WTC11 (cell line): ENCODE data around the gene SMOC2. TPM values are rescaled to one million over a fixed set of nuclear protein-coding genes. Genes with fewer than 3 reads are reported as not detected.

ENCODE experiments used
- ATAC-seq: fragments of 200-7000 bp; cut with Tn5 transposase; 2 replicates; pipeline ENCODE4 v1.10.0; 2021; ENCODE audit warnings: mild to moderate bottlenecking, moderate library complexity
- CTCF ChIA-PET: fragments of 300-600 bp; sonication (Branson Sonifier 250); formaldehyde crosslinking; loops from one replicate; lab custom pipeline; 2021; ENCODE audit warnings: antibody characterized with exemption; lab: Charles Lee
- POLR2A ChIA-PET: fragments of 350-600 bp; sonication (Branson Sonifier 250); formaldehyde crosslinking; loops from one replicate; lab custom pipeline; 2021; ENCODE audit warnings: antibody characterized with exemption; lab: Charles Lee
- DNase-seq: peaks from one replicate; pipeline ENCODE4 v3.0.0; 2021; ENCODE audit warnings: low spot score
- H3K27ac Mint-ChIP-seq: 2 replicates; pipeline ENCODE4 v1.8.0; 2021; ENCODE audit warnings: mixed read lengths
- H3K27me3 Mint-ChIP-seq: 2 replicates; pipeline ENCODE4 v1.8.0; 2021; ENCODE audit warnings: low read depth, mild to moderate bottlenecking, moderate library complexity, mixed read lengths
- H3K36me3 Mint-ChIP-seq: 2 replicates; pipeline ENCODE4 v1.8.0; 2021; ENCODE audit warnings: mixed read lengths
- H3K4me1 Mint-ChIP-seq: 2 replicates; pipeline ENCODE4 v1.8.0; 2022; ENCODE audit warnings: mixed read lengths
- H3K4me3 Mint-ChIP-seq: 2 replicates; pipeline ENCODE4 v1.8.0; 2021; ENCODE audit warnings: mild to moderate bottlenecking, moderate library complexity, mixed read lengths
- H3K9me3 Mint-ChIP-seq: 2 replicates; pipeline ENCODE4 v1.8.0; 2021; ENCODE audit warnings: mixed read lengths
- CBFB ChIP-seq: sonication (generic); formaldehyde crosslinking; IDR thresholded peaks from 2 replicates; pipeline ENCODE4 v1.8.1; 2022; ENCODE audit warnings: mild to moderate bottlenecking, low read depth, missing genetic modification reagents
- CREB1 ChIP-seq: sonication (generic); formaldehyde crosslinking; IDR thresholded peaks from 2 replicates; pipeline ENCODE4 v1.8.0; 2023; ENCODE audit warnings: mild to moderate bottlenecking, missing genetic modification reagents
- JUN ChIP-seq: sonication (generic); formaldehyde crosslinking; IDR thresholded peaks from 2 replicates; pipeline ENCODE4 v1.8.0; 2023; ENCODE audit warnings: mild to moderate bottlenecking, missing genetic modification reagents
- NR1H2 ChIP-seq: sonication (generic); formaldehyde crosslinking; IDR thresholded peaks from 2 replicates; pipeline ENCODE4 v1.9.0; 2021; ENCODE audit warnings: mild to moderate bottlenecking, moderate library complexity, missing genetic modification reagents
- NR3C1 ChIP-seq: sonication (generic); formaldehyde crosslinking; conservative IDR thresholded peaks from 2 replicates; pipeline ENCODE4 v1.8.1; 2023; ENCODE audit warnings: low read depth, mild to moderate bottlenecking, missing genetic modification reagents
- PRRX2 ChIP-seq: fragments of 250-450 bp; sonication (Bioruptor Pico); IDR thresholded peaks from 2 replicates; pipeline ENCODE4 v1.8.0; 2021; ENCODE audit warnings: mild to moderate bottlenecking
- RORB ChIP-seq: fragments of 250-450 bp; sonication (Bioruptor Pico); IDR thresholded peaks from 2 replicates; pipeline ENCODE4 v1.9.0; 2021; ENCODE audit warnings: mild to moderate bottlenecking
- SMAD3 ChIP-seq: sonication (generic); formaldehyde crosslinking; IDR thresholded peaks from 2 replicates; pipeline ENCODE4 v1.8.0; 2022; ENCODE audit warnings: missing genetic modification reagents, mild to moderate bottlenecking, borderline replicate concordance
- ZNF232 ChIP-seq: sonication (generic); formaldehyde crosslinking; IDR thresholded peaks from 2 replicates; pipeline ENCODE4 v1.8.0; 2022; ENCODE audit warnings: mild to moderate bottlenecking, missing genetic modification reagents
- total RNA-seq: library from RNA; stranded (reverse); gene quantifications from 3 replicates; pipeline ENCODE4 v1.2.3, GENCODE V29; 2021
- TF ChIP-seq, protein P1 (sequence below): sonication (generic); formaldehyde crosslinking; IDR thresholded peaks from 2 replicates; pipeline ENCODE4 v1.8.0; 2023; ENCODE audit warnings: missing genetic modification reagents
- TF ChIP-seq, protein P2 (sequence below): fragments of 250-450 bp; sonication (Bioruptor Pico); IDR thresholded peaks from 2 replicates; pipeline ENCODE4 v1.9.0; 2021; ENCODE audit warnings: moderate library complexity, mild to moderate bottlenecking, inconsistent platforms, borderline replicate concordance
- TF ChIP-seq, protein P3 (sequence below): sonication (generic); formaldehyde crosslinking; IDR thresholded peaks from 2 replicates; pipeline ENCODE4 v1.8.0; 2022; ENCODE audit warnings: missing genetic modification reagents
- TF ChIP-seq, protein P4 (sequence below): sonication (generic); formaldehyde crosslinking; IDR thresholded peaks from 2 replicates; pipeline ENCODE4 v1.8.1; 2023; ENCODE audit warnings: mild to moderate bottlenecking, missing genetic modification reagents, borderline replicate concordance
- TF ChIP-seq, protein P5 (sequence below): sonication (generic); formaldehyde crosslinking; IDR thresholded peaks from 2 replicates; pipeline ENCODE4 v1.8.1; 2022; ENCODE audit warnings: mild to moderate bottlenecking, moderate library complexity, missing genetic modification reagents

The SMOC2 gene
- total RNA-seq, 1 experiment from 2014 or later = 3.9 TPM

DNA sequence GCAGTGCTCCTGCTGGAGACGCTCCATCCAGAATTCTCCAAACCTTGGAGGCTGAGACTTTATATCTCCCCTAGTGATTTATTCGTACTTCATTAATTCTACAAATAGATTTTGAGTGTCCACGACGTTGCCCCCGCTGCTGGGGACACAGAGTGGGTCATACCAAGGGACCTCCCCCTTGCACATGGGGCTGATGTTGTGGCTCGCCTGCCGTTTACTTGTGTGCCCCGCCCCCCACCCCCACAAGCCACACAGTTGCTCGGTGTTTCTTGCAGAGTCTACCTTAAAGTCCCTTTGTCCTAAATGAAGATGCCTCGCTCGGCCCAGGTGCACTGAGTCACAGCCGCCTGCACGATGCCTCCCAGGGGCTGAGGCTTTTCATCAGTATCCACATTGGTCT is 20.3 kb upstream of the SMOC2 start:
- no peak overlapping the region for H3K27ac Mint-ChIP-seq
- no peaks in the 10 kb centered on the region for H3K9me3 Mint-ChIP-seq
- DNase-seq (no peak), ATAC-seq (no peak)
- ChIA-PET POLR2A (no interaction called here), CTCF (no interaction called here)
- peaks cover 23% of the 10 kb centered on the region for H3K4me1 Mint-ChIP-seq
- H3K4me3 Mint-ChIP-seq = no peak overlapping the region
- H3K27me3 Mint-ChIP-seq = no peaks in the 10 kb centered on the region
- no peaks in the 10 kb centered on the region for H3K36me3 Mint-ChIP-seq
- TF ChIP-seq, protein P1, sequence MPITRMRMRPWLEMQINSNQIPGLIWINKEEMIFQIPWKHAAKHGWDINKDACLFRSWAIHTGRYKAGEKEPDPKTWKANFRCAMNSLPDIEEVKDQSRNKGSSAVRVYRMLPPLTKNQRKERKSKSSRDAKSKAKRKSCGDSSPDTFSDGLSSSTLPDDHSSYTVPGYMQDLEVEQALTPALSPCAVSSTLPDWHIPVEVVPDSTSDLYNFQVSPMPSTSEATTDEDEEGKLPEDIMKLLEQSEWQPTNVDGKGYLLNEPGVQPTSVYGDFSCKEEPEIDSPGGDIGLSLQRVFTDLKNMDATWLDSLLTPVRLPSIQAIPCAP (CRISPR knock-in tag) = no peak

DNA sequence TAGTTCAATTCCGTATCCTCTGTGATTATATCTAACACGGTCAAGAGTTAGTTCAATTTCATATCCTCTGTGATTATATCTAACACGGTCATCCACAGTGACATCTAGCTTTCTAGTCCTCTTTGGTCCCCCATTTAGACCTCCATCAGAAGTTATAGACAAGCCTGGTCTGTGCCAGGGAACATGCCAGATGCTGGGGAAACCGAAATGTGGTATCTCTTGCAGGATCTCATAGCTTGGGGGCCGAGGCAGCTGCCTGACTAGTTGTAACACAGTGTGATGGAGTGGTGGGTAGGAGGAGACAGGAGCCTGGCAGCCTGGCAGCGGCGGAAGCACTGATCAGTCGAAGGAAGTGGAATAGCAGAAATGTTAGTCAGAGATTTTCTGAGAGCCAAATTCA is 13.8 kb upstream of the SMOC2 start:
- no peak for ATAC-seq
- no peaks in the 10 kb centered on the region for H3K9me3 Mint-ChIP-seq

DNA sequence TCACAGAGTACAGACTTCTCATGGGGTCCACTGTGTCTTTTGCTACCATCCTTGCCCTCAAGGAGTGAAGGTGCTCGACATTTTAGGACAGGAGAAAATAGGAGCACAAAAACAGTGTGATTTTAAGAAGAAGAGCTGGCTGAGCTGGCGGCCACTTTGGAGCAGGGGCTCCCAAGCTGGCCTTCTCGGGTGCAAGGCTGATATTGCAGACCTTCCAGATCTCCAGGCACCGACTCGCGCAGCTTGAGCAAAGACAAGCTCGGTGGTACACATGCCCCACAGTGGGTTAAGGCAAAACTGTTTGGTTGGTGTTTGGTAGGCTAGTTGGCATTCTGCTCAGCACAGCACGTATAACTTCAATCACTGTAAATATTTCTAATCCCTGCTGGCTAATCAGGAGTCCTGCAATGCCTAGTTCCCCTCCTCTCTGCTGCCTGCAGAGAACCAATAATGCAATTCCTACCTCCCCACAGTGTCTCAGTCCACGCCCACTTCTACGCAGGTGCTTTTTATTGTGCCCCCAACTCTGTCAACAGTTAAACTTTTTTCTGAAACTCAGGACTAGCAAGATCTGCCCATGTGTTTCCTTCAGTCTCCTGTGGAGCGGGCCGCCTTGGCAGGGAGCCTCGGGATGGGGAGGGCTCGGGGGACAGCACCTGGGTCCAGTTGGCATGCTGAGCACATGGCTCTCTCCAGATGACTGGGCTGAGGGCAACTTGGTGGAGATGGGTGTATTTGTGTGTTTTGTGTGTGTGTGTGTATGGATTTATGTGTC is 12.7 kb upstream of the SMOC2 start:
- Mint-ChIP-seq H3K9me3 (no peaks in the 10 kb centered on the region), H3K4me1 (peaks cover 7% of the 10 kb centered on the region), H3K27ac (no peak overlapping the region), H3K27me3 (no peaks in the 10 kb centered on the region; the same call in 1 of the 2 replicates), H3K36me3 (no peaks in the 10 kb centered on the region), H3K4me3 (no peak overlapping the region)
- ChIA-PET CTCF (interaction anchor here (1.1 to 1.3 kb wide), 2 partner anchors 11 to 12 kb away, joined by 3 read pairs; no protein-coding TSS in a partner anchor), POLR2A (no interaction called here)
- peak; percentile 50 for ATAC-seq
- DNase-seq = no peak
- TF ChIP-seq, protein P2, sequence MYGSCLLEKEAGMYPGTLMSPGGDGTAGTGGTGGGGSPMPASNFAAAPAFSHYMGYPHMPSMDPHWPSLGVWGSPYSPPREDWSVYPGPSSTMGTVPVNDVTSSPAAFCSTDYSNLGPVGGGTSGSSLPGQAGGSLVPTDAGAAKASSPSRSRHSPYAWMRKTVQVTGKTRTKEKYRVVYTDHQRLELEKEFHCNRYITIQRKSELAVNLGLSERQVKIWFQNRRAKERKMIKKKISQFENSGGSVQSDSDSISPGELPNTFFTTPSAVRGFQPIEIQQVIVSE (CRISPR knock-in tag) = no peak
- no peak for TF ChIP-seq CREB1 (CRISPR knock-in tag)
- TF ChIP-seq, protein P3, sequence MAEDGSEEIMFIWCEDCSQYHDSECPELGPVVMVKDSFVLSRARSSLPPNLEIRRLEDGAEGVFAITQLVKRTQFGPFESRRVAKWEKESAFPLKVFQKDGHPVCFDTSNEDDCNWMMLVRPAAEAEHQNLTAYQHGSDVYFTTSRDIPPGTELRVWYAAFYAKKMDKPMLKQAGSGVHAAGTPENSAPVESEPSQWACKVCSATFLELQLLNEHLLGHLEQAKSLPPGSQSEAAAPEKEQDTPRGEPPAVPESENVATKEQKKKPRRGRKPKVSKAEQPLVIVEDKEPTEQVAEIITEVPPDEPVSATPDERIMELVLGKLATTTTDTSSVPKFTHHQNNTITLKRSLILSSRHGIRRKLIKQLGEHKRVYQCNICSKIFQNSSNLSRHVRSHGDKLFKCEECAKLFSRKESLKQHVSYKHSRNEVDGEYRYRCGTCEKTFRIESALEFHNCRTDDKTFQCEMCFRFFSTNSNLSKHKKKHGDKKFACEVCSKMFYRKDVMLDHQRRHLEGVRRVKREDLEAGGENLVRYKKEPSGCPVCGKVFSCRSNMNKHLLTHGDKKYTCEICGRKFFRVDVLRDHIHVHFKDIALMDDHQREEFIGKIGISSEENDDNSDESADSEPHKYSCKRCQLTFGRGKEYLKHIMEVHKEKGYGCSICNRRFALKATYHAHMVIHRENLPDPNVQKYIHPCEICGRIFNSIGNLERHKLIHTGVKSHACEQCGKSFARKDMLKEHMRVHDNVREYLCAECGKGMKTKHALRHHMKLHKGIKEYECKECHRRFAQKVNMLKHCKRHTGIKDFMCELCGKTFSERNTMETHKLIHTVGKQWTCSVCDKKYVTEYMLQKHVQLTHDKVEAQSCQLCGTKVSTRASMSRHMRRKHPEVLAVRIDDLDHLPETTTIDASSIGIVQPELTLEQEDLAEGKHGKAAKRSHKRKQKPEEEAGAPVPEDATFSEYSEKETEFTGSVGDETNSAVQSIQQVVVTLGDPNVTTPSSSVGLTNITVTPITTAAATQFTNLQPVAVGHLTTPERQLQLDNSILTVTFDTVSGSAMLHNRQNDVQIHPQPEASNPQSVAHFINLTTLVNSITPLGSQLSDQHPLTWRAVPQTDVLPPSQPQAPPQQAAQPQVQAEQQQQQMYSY = no peak
- no peak for TF ChIP-seq RORB (CRISPR knock-in tag)
- no peak for TF ChIP-seq NR1H2 (CRISPR knock-in tag)
- no peak for TF ChIP-seq CBFB (CRISPR knock-in tag)
- TF ChIP-seq, protein P4, sequence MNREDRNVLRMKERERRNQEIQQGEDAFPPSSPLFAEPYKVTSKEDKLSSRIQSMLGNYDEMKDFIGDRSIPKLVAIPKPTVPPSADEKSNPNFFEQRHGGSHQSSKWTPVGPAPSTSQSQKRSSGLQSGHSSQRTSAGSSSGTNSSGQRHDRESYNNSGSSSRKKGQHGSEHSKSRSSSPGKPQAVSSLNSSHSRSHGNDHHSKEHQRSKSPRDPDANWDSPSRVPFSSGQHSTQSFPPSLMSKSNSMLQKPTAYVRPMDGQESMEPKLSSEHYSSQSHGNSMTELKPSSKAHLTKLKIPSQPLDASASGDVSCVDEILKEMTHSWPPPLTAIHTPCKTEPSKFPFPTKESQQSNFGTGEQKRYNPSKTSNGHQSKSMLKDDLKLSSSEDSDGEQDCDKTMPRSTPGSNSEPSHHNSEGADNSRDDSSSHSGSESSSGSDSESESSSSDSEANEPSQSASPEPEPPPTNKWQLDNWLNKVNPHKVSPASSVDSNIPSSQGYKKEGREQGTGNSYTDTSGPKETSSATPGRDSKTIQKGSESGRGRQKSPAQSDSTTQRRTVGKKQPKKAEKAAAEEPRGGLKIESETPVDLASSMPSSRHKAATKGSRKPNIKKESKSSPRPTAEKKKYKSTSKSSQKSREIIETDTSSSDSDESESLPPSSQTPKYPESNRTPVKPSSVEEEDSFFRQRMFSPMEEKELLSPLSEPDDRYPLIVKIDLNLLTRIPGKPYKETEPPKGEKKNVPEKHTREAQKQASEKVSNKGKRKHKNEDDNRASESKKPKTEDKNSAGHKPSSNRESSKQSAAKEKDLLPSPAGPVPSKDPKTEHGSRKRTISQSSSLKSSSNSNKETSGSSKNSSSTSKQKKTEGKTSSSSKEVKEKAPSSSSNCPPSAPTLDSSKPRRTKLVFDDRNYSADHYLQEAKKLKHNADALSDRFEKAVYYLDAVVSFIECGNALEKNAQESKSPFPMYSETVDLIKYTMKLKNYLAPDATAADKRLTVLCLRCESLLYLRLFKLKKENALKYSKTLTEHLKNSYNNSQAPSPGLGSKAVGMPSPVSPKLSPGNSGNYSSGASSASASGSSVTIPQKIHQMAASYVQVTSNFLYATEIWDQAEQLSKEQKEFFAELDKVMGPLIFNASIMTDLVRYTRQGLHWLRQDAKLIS (CRISPR knock-in tag) = no peak
- no peak for TF ChIP-seq ZNF232 (CRISPR knock-in tag)
- no peak for TF ChIP-seq NR3C1 (CRISPR knock-in tag)
- TF ChIP-seq, protein P1 (CRISPR knock-in tag) = no peak

More for the DNA sequence above, 13.8 kb upstream of the SMOC2 start:
- no peak overlapping the region for H3K4me3 Mint-ChIP-seq
- POLR2A ChIA-PET = no interaction called here
- DNase-seq = no peak
- TF ChIP-seq, protein P3 = no peak
- no peak for TF ChIP-seq SMAD3
- TF ChIP-seq PRRX2 (CRISPR knock-in tag) = no peak
- TF ChIP-seq JUN (CRISPR knock-in tag) = no peak
- TF ChIP-seq, protein P5, sequence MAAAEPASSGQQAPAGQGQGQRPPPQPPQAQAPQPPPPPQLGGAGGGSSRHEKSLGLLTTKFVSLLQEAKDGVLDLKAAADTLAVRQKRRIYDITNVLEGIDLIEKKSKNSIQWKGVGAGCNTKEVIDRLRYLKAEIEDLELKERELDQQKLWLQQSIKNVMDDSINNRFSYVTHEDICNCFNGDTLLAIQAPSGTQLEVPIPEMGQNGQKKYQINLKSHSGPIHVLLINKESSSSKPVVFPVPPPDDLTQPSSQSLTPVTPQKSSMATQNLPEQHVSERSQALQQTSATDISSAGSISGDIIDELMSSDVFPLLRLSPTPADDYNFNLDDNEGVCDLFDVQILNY (CRISPR knock-in tag) = no peak
- no peaks in the 10 kb centered on the region; the same call in 1 of the 2 replicates for H3K27me3 Mint-ChIP-seq
- H3K27ac Mint-ChIP-seq = no peak overlapping the region
- no peaks in the 10 kb centered on the region for H3K36me3 Mint-ChIP-seq
- peaks cover 7% of the 10 kb centered on the region for H3K4me1 Mint-ChIP-seq
- CTCF ChIA-PET = interaction anchor here (1.3 kb wide), 1 partner anchor 10 kb away, joined by 3 read pairs; no protein-coding TSS in a partner anchor
